Duodenal mucosa (tissue), 2 donors: ENCODE measurements around the gene PJA2.

Experiments
- H3K27ac ChIP-seq: one replicate; pipeline ENCODE4 v1.7.0; 2013; ENCODE audit warnings: low read depth, low read length
- H3K27me3 ChIP-seq, 2 donors: one replicate each; pipeline ENCODE4 v1.7.0; 2013; ENCODE audit warnings: low read length in 2 of 2, control low read depth in 1 of 2; ENCODE audit not compliant: insufficient read depth in 2 of 2, control insufficient read depth in 1 of 2
- H3K36me3 ChIP-seq, 2 donors: one replicate each; pipeline ENCODE4 v1.7.0; 2013; ENCODE audit warnings: low read length in 2 of 2, control low read depth in 1 of 2; ENCODE audit not compliant: insufficient read depth in 2 of 2, control insufficient read depth in 1 of 2
- H3K4me1 ChIP-seq, 2 donors: one replicate each; pipeline ENCODE4 v1.7.0; 2013; ENCODE audit warnings: low read length in 2 of 2, control low read depth in 1 of 2; ENCODE audit not compliant: insufficient read depth in 2 of 2, control insufficient read depth in 1 of 2
- H3K4me3 ChIP-seq, 2 donors: one replicate each; pipeline ENCODE4 v1.7.0; 2013; ENCODE audit warnings: low read length in 2 of 2, low read depth in 1 of 2
- H3K9ac ChIP-seq, 2 donors: one replicate each; pipeline ENCODE4 v1.7.0; 2013; ENCODE audit warnings: low read length in 2 of 2, low read depth in 1 of 2
- H3K9me3 ChIP-seq, 2 donors: one replicate each; pipeline ENCODE4 v1.7.0; 2013; ENCODE audit warnings: low read length in 2 of 2, control low read depth in 1 of 2; ENCODE audit not compliant: control insufficient read depth in 1 of 2

PJA2 gene

GRCh38 chr5:109387408-109387974 is 22.3 kb downstream of the PJA2 start:
- Histone ChIP-seq H3K4me3 (no peak overlapping the region), H3K9ac (no peak overlapping the region), H3K27me3 (no peaks in the 10 kb centered on the region), H3K4me1 (peaks cover 15 to 25% of the 10 kb centered on the region in 2 donors), H3K27ac (no peak overlapping the region), H3K36me3 (peaks cover 0 to 2% of the 10 kb centered on the region in 2 donors), H3K9me3 (no peaks in the 10 kb centered on the region)

- Histone ChIP-seq H3K27me3 (no peaks in the 10 kb centered on the region), H3K9me3 (no peaks in the 10 kb centered on the region), H3K27ac (no peak overlapping the region), H3K4me1 (no peaks in the 10 kb centered on the region), H3K9ac (no peak overlapping the region), H3K36me3 (peaks cover 22 to 32% of the 10 kb centered on the region in 2 donors), H3K4me3 (no peak overlapping the region)
Observed at GRCh38 chr5:109378095-109378494, 31.7 kb downstream of the PJA2 start.

- Histone ChIP-seq H3K27me3 (no peaks in the 10 kb centered on the region), H3K27ac (no peak overlapping the region), H3K9ac (no peak overlapping the region), H3K36me3 (peaks cover 15 to 20% of the 10 kb centered on the region in 2 donors), H3K4me1 (no peaks in the 10 kb centered on the region), H3K9me3 (no peaks in the 10 kb centered on the region), H3K4me3 (no peak overlapping the region)
Observed at GRCh38 chr5:109374625-109375024, 35.1 kb downstream of the PJA2 start.

- no peaks in the 10 kb centered on the region for H3K27me3 ChIP-seq
- H3K9ac ChIP-seq = no peak overlapping the region
- no peak overlapping the region for H3K4me3 ChIP-seq
- no peaks in the 10 kb centered on the region for H3K4me1 ChIP-seq
- H3K27ac ChIP-seq = no peak overlapping the region
- H3K9me3 ChIP-seq = no peaks in the 10 kb centered on the region
- H3K36me3 ChIP-seq = peaks cover 13 to 14% of the 10 kb centered on the region in 2 donors
Observed at GRCh38 chr5:109373932-109374331, 35.8 kb downstream of the PJA2 start.

GRCh38 chr5:109370343-109370742 is 39.4 kb downstream of the PJA2 start:
- Histone ChIP-seq H3K4me3 (no peak overlapping the region), H3K9ac (no peak overlapping the region), H3K27me3 (no peaks in the 10 kb centered on the region), H3K36me3 (peaks cover 14 to 20% of the 10 kb centered on the region in 2 donors), H3K27ac (no peak overlapping the region), H3K9me3 (peaks cover 0 to 5% of the 10 kb centered on the region in 2 donors), H3K4me1 (no peaks in the 10 kb centered on the region)

- peaks cover 22 to 38% of the 10 kb centered on the region in 2 donors for H3K36me3 ChIP-seq
- H3K9me3 ChIP-seq = peaks cover 0 to 5% of the 10 kb centered on the region in 2 donors
Observed at GRCh38 chr5:109365653-109366052, 44.1 kb downstream of the PJA2 start.

GRCh38 chr5:109364977-109365376 is 44.8 kb downstream of the PJA2 start:
- Histone ChIP-seq H3K4me1 (no peaks in the 10 kb centered on the region), H3K9ac (no peak overlapping the region), H3K4me3 (no peak overlapping the region), H3K36me3 (peaks cover 22 to 38% of the 10 kb centered on the region in 2 donors), H3K9me3 (peaks cover 0 to 5% of the 10 kb centered on the region in 2 donors), H3K27ac (no peak overlapping the region), H3K27me3 (no peaks in the 10 kb centered on the region)

More at GRCh38 chr5:109365653-109366052, 44.1 kb downstream of the PJA2 start:
- Histone ChIP-seq H3K4me3 (no peak overlapping the region), H3K4me1 (no peaks in the 10 kb centered on the region), H3K27me3 (no peaks in the 10 kb centered on the region), H3K27ac (no peak overlapping the region), H3K9ac (no peak overlapping the region)

- no peaks in the 10 kb centered on the region for H3K4me1 ChIP-seq
- peaks cover 21 to 38% of the 10 kb centered on the region in 2 donors for H3K36me3 ChIP-seq
- H3K27me3 ChIP-seq = no peaks in the 10 kb centered on the region
- no peak overlapping the region for H3K27ac ChIP-seq
- no peaks in the 10 kb centered on the region for H3K9me3 ChIP-seq
- H3K9ac ChIP-seq = no peak overlapping the region
- no peak overlapping the region for H3K4me3 ChIP-seq
Observed at GRCh38 chr5:109359642-109360041, 50.1 kb downstream of the PJA2 start.

- H3K9me3 ChIP-seq = no peaks in the 10 kb centered on the region
- no peak overlapping the region for H3K4me3 ChIP-seq
- H3K27me3 ChIP-seq = no peaks in the 10 kb centered on the region
- H3K27ac ChIP-seq = no peak overlapping the region
- H3K36me3 ChIP-seq = peaks cover 21 to 32% of the 10 kb centered on the region in 2 donors
- no peaks in the 10 kb centered on the region for H3K4me1 ChIP-seq
- H3K9ac ChIP-seq = no peak overlapping the region
Observed at GRCh38 chr5:109357807-109358206, 52.0 kb downstream of the PJA2 start.

GRCh38 chr5:109354761-109355160 is 55.0 kb downstream of the PJA2 start:
- H3K27me3 ChIP-seq = no peaks in the 10 kb centered on the region
- H3K36me3 ChIP-seq = peaks cover 13 to 26% of the 10 kb centered on the region in 2 donors
- no peak overlapping the region for H3K27ac ChIP-seq
- H3K9me3 ChIP-seq = no peaks in the 10 kb centered on the region
- no peak overlapping the region for H3K9ac ChIP-seq
- no peak overlapping the region for H3K4me3 ChIP-seq
- H3K4me1 ChIP-seq = no peaks in the 10 kb centered on the region
